MCF 10A (cell line): ENCODE results near the gene LUZP2. TPM values are rescaled to one million over a fixed set of nuclear protein-coding genes. Genes with fewer than 3 reads are reported as not detected.
"Not testable (repeated sequence)": the region's sequence is repeated elsewhere in the genome, so short reads cannot be mapped to it uniquely, and the experiment has no call there.

Source experiments
- BruUV-seq: library from RNA; stranded (reverse); fragments of 400-500 nt; replicated peaks from 2 replicates; lab custom pipeline; 2021; lab: Mats Ljungman, UMichigan
- CTCF ChIA-PET: fragments of 300-600 bp; sonication (Branson Sonifier 250); formaldehyde crosslinking; extraction: SDS; loops from one replicate; lab custom pipeline; 2021; ENCODE audit warnings: antibody characterized with exemption, inconsistent platforms; lab: Yijun Ruan, JAX
- POLR2A ChIA-PET: fragments of 300-600, 350-650 bp; sonication (Branson Sonifier 250); formaldehyde crosslinking; extraction: SDS; loops from one replicate; lab custom pipeline; 2020; ENCODE audit warnings: antibody characterized with exemption, inconsistent platforms; lab: Yijun Ruan, JAX
- DNase-seq: peaks from one replicate; pipeline ENCODE4 v3.0.0-alpha.2; 2018; ENCODE audit not compliant: unreplicated experiment
- H3K27ac Mint-ChIP-seq: one replicate; pipeline ENCODE4 v1.8.0; 2022; ENCODE audit warnings: mild to moderate bottlenecking, low read depth, mixed read lengths; ENCODE audit not compliant: unreplicated experiment
- H3K27me3 Mint-ChIP-seq: one replicate; pipeline ENCODE4 v1.8.0; 2022; ENCODE audit warnings: mixed read lengths; ENCODE audit not compliant: insufficient read depth, unreplicated experiment
- H3K36me3 Mint-ChIP-seq: one replicate; pipeline ENCODE4 v1.8.0; 2022; ENCODE audit warnings: mild to moderate bottlenecking, moderate library complexity, mixed read lengths; ENCODE audit not compliant: insufficient read depth, unreplicated experiment
- H3K4me1 Mint-ChIP-seq: one replicate; pipeline ENCODE4 v1.8.0; 2022; ENCODE audit warnings: mixed read lengths; ENCODE audit not compliant: insufficient read depth, unreplicated experiment
- H3K4me3 Mint-ChIP-seq: one replicate; pipeline ENCODE4 v1.8.0; 2022; ENCODE audit warnings: mild to moderate bottlenecking, moderate library complexity, mixed read lengths; ENCODE audit not compliant: unreplicated experiment
- H3K9me3 Mint-ChIP-seq: one replicate; pipeline ENCODE4 v1.8.0; 2022; ENCODE audit warnings: mixed read lengths; ENCODE audit not compliant: unreplicated experiment
- CTCF ChIP-seq: fragments of 200-600 bp; IDR thresholded peaks from one replicate; pipeline ENCODE4 v1.8.0; 2022; ENCODE audit warnings: antibody characterized with exemption, mild to moderate bottlenecking; ENCODE audit not compliant: unreplicated experiment
- intact Hi-C: fragments of 100-400 bp; cut with micrococcal nuclease; formaldehyde crosslinking; loops from 2 replicates; pipeline ENCODE4 v1.14.1; 2022
- total RNA-seq: library from RNA; stranded (reverse); gene quantifications from 2 replicates; pipeline ENCODE4 v1.2.3, GENCODE V29; 2022

Gene LUZP2
- total RNA-seq, 1 experiment from 2014 or later: not detected

- no TSS peak for BruUV-seq
- ChIA-PET CTCF (no interaction called here), POLR2A (no interaction called here)
- no peak for TF ChIP-seq CTCF
- H3K9me3 Mint-ChIP-seq: no peaks in the 10 kb centered on the region
- no peak for DNase-seq
- H3K36me3 Mint-ChIP-seq: no peaks in the 10 kb centered on the region
- no peak overlapping the region for H3K4me3 Mint-ChIP-seq
- no peaks in the 10 kb centered on the region for H3K27me3 Mint-ChIP-seq
- no peaks in the 10 kb centered on the region for H3K4me1 Mint-ChIP-seq
- no peak overlapping the region for H3K27ac Mint-ChIP-seq
- intact Hi-C loops: no loop called here
Measured at GRCh38 chr11:24963852-24964251, 467.0 kb downstream of the LUZP2 start.

GRCh38 chr11:24965748-24966147, 468.9 kb downstream of the LUZP2 start:
- Mint-ChIP-seq H3K4me3 (no peak overlapping the region), H3K4me1 (no peaks in the 10 kb centered on the region), H3K27ac (no peak overlapping the region), H3K27me3 (no peaks in the 10 kb centered on the region), H3K36me3 (no peaks in the 10 kb centered on the region), H3K9me3 (no peaks in the 10 kb centered on the region)
- CTCF ChIA-PET: no interaction called here
- intact Hi-C loops: no loop called here
- no peak for TF ChIP-seq CTCF
- no TSS peak for BruUV-seq
- POLR2A ChIA-PET: no interaction called here
- DNase-seq: no peak

DNA sequence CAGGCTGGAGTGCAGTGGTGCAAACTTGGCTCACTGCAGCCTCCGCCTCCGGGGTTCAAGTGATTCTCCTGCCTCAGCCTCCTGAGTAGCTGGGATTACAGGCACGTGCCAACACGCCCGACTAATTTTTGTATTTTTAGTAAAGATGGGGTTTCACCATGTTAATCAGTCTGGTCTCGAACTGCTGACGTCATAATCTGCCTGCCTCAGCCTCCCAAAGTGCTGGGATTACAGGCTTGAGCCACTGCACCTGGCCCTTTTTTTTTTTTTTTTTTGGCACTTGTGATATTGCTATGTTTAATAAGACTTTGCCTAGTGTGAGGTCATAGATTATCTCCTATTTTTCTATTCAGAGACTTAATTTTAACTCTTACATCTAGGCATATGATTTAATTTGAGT, 497.1 kb downstream of the LUZP2 start:
- BruUV-seq: not testable (repeated sequence)

GRCh38 chr11:24999929-25000328, 503.1 kb downstream of the LUZP2 start:
- peaks cover 19% of the 10 kb centered on the region for H3K9me3 Mint-ChIP-seq
- DNase-seq, CTCF ChIA-PET, BruUV-seq, intact Hi-C loops, POLR2A ChIA-PET, H3K36me3 Mint-ChIP-seq, H3K27me3 Mint-ChIP-seq, H3K4me3 Mint-ChIP-seq, H3K4me1 Mint-ChIP-seq, H3K27ac Mint-ChIP-seq: not testable (repeated sequence)

More for the DNA sequence above, 497.1 kb downstream of the LUZP2 start:
- H3K27ac Mint-ChIP-seq, POLR2A ChIA-PET, H3K27me3 Mint-ChIP-seq, intact Hi-C loops, H3K4me3 Mint-ChIP-seq, DNase-seq, H3K4me1 Mint-ChIP-seq, H3K36me3 Mint-ChIP-seq, H3K9me3 Mint-ChIP-seq: not testable (repeated sequence)
- CTCF ChIA-PET: interaction anchor here (0.6 kb wide), 2 partner anchors 56 to 244 kb away, joined by 3 read pairs; no protein-coding TSS in a partner anchor

DNA sequence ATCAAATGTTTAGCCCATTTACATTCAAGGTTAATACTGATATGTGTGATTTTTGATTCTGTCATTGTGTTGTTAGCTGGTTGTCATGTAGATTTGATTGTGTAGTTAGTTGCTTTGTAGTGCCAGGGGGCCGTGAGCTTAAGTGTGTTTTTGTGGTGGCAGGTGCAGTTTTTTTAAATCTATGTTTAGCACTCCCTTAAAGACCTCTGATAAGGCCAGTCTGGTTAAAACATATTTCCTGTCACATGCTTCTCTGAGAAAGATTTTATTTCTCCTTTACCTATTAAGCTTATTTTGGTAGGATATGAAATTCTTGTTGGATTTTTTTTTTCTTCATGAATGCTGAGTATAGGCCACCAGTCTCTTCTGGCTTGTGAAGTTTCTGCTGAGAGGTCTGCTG, 540.6 kb downstream of the LUZP2 start:
- Mint-ChIP-seq H3K36me3 (no peaks in the 10 kb centered on the region), H3K4me3 (no peak overlapping the region), H3K9me3 (no peaks in the 10 kb centered on the region), H3K4me1 (no peaks in the 10 kb centered on the region), H3K27me3 (no peaks in the 10 kb centered on the region), H3K27ac (no peak overlapping the region)
- TF ChIP-seq CTCF: no peak
- no peak for DNase-seq
- no TSS peak for BruUV-seq
- intact Hi-C loops: no loop called here
- ChIA-PET POLR2A (no interaction called here), CTCF (interaction anchor here (0.6 kb wide), 3 partner anchors 10 to 68 kb away, joined by 3 to 4 read pairs (median 3); no protein-coding TSS in a partner anchor)
